Keratinocyte (primary cell): ENCODE measurements around the gene GRIN3B.

Experiments used
- CTCF ChIP-seq, 3 experiments: IDR thresholded peaks in 1 of 3; conservative IDR thresholded peaks in 1 of 3; optimal IDR thresholded peaks in 1 of 3; 2 replicates in 2 of 3; 3 replicates in 1 of 3; pipeline versions ENCODE3 to v1.5.1; 2011; ENCODE audit warnings: low read length in 3 of 3, mild to moderate bottlenecking in 3 of 3, moderate library complexity in 2 of 3, control low read depth in 1 of 3, inconsistent platforms in 1 of 3; ENCODE audit not compliant: insufficient read depth in 2 of 3; ENCODE audit errors: extremely low read depth in 1 of 3
- EZH2 ChIP-seq: IDR thresholded peaks from one replicate; pipeline ENCODE4 v1.6.1; 2012; ENCODE audit warnings: inconsistent platforms, mild to moderate bottlenecking, low read length, moderate library complexity

- TF ChIP-seq CTCF (optimal IDR thresholded peaks at IDR 0.05 in 1 of 3, IDR thresholded peaks at IDR 0.05 in 1 of 3, conservative IDR thresholded peaks at IDR 0.05 in 1 of 3; ENCODE audit: extremely low read depth in 1 of 3, insufficient read depth in 2 of 3, low read length in 3 of 3) (no peak), EZH2 (no peak)
These were observed 6.8 kb upstream of the GRIN3B start for GRCh38 chr19:993361-993830.
